ENCODE measurements around the gene ITGB6.

GRCh38 chr2:160157861-160158829 is 41.9 kb downstream of the ITGB6 start:
- TF ChIP-seq POLR2AphosphoS5 (IDR thresholded peaks at IDR 0.05; ENCODE audit: insufficient read depth in 1 of 2, low read depth in 1 of 2) (no peak), CTCF (IDR thresholded peaks at IDR 0.05) (no peak), POLR2A (IDR thresholded peaks at IDR 0.05) (no peak)

Data from vagina (tissue), 2 donors.